Left cardiac atrium (tissue), 4 donors: ENCODE data around the gene MAP2K1. TPM values are rescaled to one million over a fixed set of nuclear protein-coding genes. Genes with fewer than 3 reads are reported as not detected.
"Not testable (repeated sequence)": the region's sequence is repeated elsewhere in the genome, so short reads cannot be mapped to it uniquely, and the experiment has no call there.

Experiments used
- ATAC-seq, 2 donors: fragments of 200-7000 bp; cut with Tn5 transposase; one replicate each; pipeline ENCODE4 v1.9.1; 2020; ENCODE audit warnings: mild to moderate bottlenecking in 2 of 2, moderate library complexity in 2 of 2
- DNase-seq: peaks from one replicate; pipeline ENCODE4 v3.0.0-alpha.2; 2020
- intact Hi-C, 2 donors: fragments of 100-400 bp; cut with DNase I; formaldehyde crosslinking; loops; one replicate each; pipeline versions ENCODE4 v1.14.1 to v1.15.1; 2022 to 2023
- long read RNA-seq: library from polyadenylated mRNA; unstranded; transcript quantifications from one replicate; pipeline ENCODE4 v2.0.0, GENCODE V29; 2021
- total RNA-seq, 2 donors: library from RNA; stranded (reverse); fragmentation: NEBNext Ultra II Directional; extraction: Animal tissue kit (Norgen Biotek cat#: 25700); gene quantifications; one replicate each; pipeline ENCODE4 v1.2.1, GENCODE V29; 2021
- donor health status: DM: no; HTN: yes; CAD: no.
- donor health status: DM: no; HTN: yes; CAD: no; lungs with severe emphysema.
- donor health status: DM: yes; HTN: yes; CAD: no.
- donor health status: Dilated cardiomyopathy.

The MAP2K1 gene
- total RNA-seq = 10 to 100 TPM; 40.3 to 52.3 TPM
- long read RNA-seq, partial matches to known transcripts = 3 of 8 reads
- long read RNA-seq, other reads (novel, unspliced or antisense) = 3 of 8 reads

GRCh38 chr15:66386204-66387123, at the start of gene MAP2K1:
TSS of gene MAP2K1 (plus strand) at chr15:66386912. CDS start at chr15:66387348, 436 bp downstream.
- DNase-seq (peak; percentile 99), ATAC-seq (peak; percentile 98 to 99)
- intact Hi-C loops = loop anchor here (2.0 to 10.0 kb wide), 2 partner anchors 108 to 118 kb away; partner anchors contain the start of genes RPL4 (in 1 of the 2), SNAPC5 (in 1 of the 2) and ZWILCH (in 1 of the 2)

GRCh38 chr15:66348530-66348929, 38.2 kb upstream of the MAP2K1 start:
- intact Hi-C loops, DNase-seq: not testable (repeated sequence)

GRCh38 chr15:66356077-66356358, 30.7 kb upstream of the MAP2K1 start:
- intact Hi-C loops = no loop called here

More at GRCh38 chr15:66348530-66348929, 38.2 kb upstream of the MAP2K1 start:
- ATAC-seq = not testable (repeated sequence)

GRCh38 chr15:66356359-66357236, 30.1 kb upstream of the MAP2K1 start, which contains the start of gene TIPIN:
TSS of gene TIPIN (minus strand) at chr15:66356685. CDS start at chr15:66352947, 3,738 bp downstream.
- ATAC-seq (peak; percentile 99 to 100), DNase-seq (peak; percentile 97)
- intact Hi-C loops = no loop called here

More at GRCh38 chr15:66356077-66356358, 30.7 kb upstream of the MAP2K1 start:
- no peak for DNase-seq
- no peak for ATAC-seq

- no peak for ATAC-seq
- intact Hi-C loops = no loop called here
- no peak for DNase-seq
Observed at GRCh38 chr15:66359740-66360139, 27.0 kb upstream of the MAP2K1 start.

GRCh38 chr15:66361745-66362460, 24.8 kb upstream of the MAP2K1 start:
- intact Hi-C loops, DNase-seq, ATAC-seq: not testable (repeated sequence)

GRCh38 chr15:66362776-66363175, 23.9 kb upstream of the MAP2K1 start:
- ATAC-seq (no peak), DNase-seq (no peak)
- intact Hi-C loops = no loop called here

- DNase-seq (no peak), ATAC-seq (no peak)
- intact Hi-C loops = no loop called here
Observed at GRCh38 chr15:66364944-66365528, 21.7 kb upstream of the MAP2K1 start.

- peak; percentile 34 to 45 for ATAC-seq
- intact Hi-C loops = no loop called here
- no peak for DNase-seq
Observed at GRCh38 chr15:66369773-66370651, 16.7 kb upstream of the MAP2K1 start.

- intact Hi-C loops = no loop called here
Observed at GRCh38 chr15:66374179-66374578, 12.5 kb upstream of the MAP2K1 start.

GRCh38 chr15:66378814-66379430, 7.8 kb upstream of the MAP2K1 start:
- no peak for DNase-seq
- ATAC-seq = no peak
- intact Hi-C loops = no loop called here

More at GRCh38 chr15:66374179-66374578, 12.5 kb upstream of the MAP2K1 start:
- ATAC-seq (no peak), DNase-seq (no peak)

- intact Hi-C loops = loop anchor here in 1 of 2 donors (10.0 kb wide), 1 partner anchor 113 kb away; the partner anchor contains the start of gene SNAPC5
- not testable (repeated sequence) for DNase-seq, ATAC-seq
Observed at GRCh38 chr15:66381376-66381775, 5.3 kb upstream of the MAP2K1 start.

GRCh38 chr15:66387163-66388042, 691 bp downstream of the MAP2K1 start:
- intact Hi-C loops = loop anchor here (2.0 to 10.0 kb wide), 2 partner anchors 107 to 117 kb away; partner anchors contain the start of genes RPL4 (in 1 of the 2), SNAPC5 (in 1 of the 2) and ZWILCH (in 1 of the 2)
- peak; percentile 80 for DNase-seq
- peak; percentile 55 to 74 for ATAC-seq

GRCh38 chr15:66388043-66388363, 1.3 kb downstream of the MAP2K1 start:
- intact Hi-C loops = loop anchor here in 1 of 2 donors (10.0 kb wide), 1 partner anchor 107 kb away; the partner anchor contains the start of gene SNAPC5

GRCh38 chr15:66388576-66388975, 1.9 kb downstream of the MAP2K1 start:
- DNase-seq (no peak), ATAC-seq (no peak)
- intact Hi-C loops = loop anchor here in 1 of 2 donors (10.0 kb wide), 1 partner anchor 106 kb away; the partner anchor contains the start of gene SNAPC5

More at GRCh38 chr15:66388043-66388363, 1.3 kb downstream of the MAP2K1 start:
- ATAC-seq (no peak), DNase-seq (no peak)
